Measurements from ENCODE around the gene MYCT1. TPM values are rescaled to one million over a fixed set of nuclear protein-coding genes. Genes with fewer than 3 reads are reported as not detected.

Gene MYCT1
- total and polyA plus RNA-seq, 2 donors (not counting 1 experiment from before 2014, with no cell fraction given), result not detected

GRCh38 chr6:152727507-152727906 is 29.8 kb downstream of the MYCT1 start:
- Histone ChIP-seq H3K27me3 (replicated peaks in 1 of 4; ENCODE audit: control extremely low read depth in 1 of 4, control insufficient read depth in 3 of 4, insufficient read depth in 4 of 4, low read length in 3 of 4) (no peaks in the 10 kb centered on the region), H3K9ac (ENCODE audit: low read length) (no peak overlapping the region), H3K9me3 (ENCODE audit: control extremely low read depth in 1 of 3, control insufficient read depth in 2 of 3, insufficient read depth in 1 of 3, low read length in 2 of 3) (peaks cover 0 to 3% (median 0%) of the 10 kb centered on the region in 3 donors), H3K36me3 (replicated peaks in 1 of 2; ENCODE audit: control extremely low read depth in 1 of 2, control insufficient read depth in 1 of 2, extremely low read depth in 1 of 2, insufficient read depth in 2 of 2, low read length in 1 of 2) (no peaks in the 10 kb centered on the region), H2AFZ (ENCODE audit: insufficient read depth, low read depth, low read length, poor library complexity, severe bottlenecking) (no peak overlapping the region), H4K20me1 (ENCODE audit: control insufficient read depth, insufficient read depth, low read length, poor library complexity, severe bottlenecking) (no peaks in the 10 kb centered on the region), H3K4me3 (ENCODE audit: control extremely low read depth in 1 of 5, extremely low read depth in 1 of 5, insufficient read depth in 1 of 5, low read depth in 2 of 5, low read length in 4 of 5) (no peak overlapping the region), H3K4me2 (replicated peaks; ENCODE audit: low read depth, low read length, poor library complexity, severe bottlenecking) (no peak overlapping the region), H3K79me2 (ENCODE audit: control insufficient read depth, insufficient read depth, low read length) (no peaks in the 10 kb centered on the region), H3K27ac (ENCODE audit: low read length in 2 of 2) (no peak overlapping the region), H3K4me1 (ENCODE audit: control insufficient read depth in 2 of 2, insufficient read depth in 2 of 2, low read length in 2 of 2) (no peaks in the 10 kb centered on the region)
- ATAC-seq (ENCODE audit: low read depth) (no peak), DNase-seq (no peak)
- ChIA-PET POLR2A (no interaction called here), CTCF (interaction anchor here (0.7 kb wide), 1 partner anchor 221 kb away, joined by 3 read pairs; no protein-coding TSS in a partner anchor)
- Mint-ChIP-seq H3K27ac (no peak overlapping the region), H3K27me3 (no peaks in the 10 kb centered on the region), H3K4me3 (no peak overlapping the region), H3K9me3 (ENCODE audit: insufficient read depth) (peaks cover 2% of the 10 kb centered on the region), H3K4me1 (no peaks in the 10 kb centered on the region)
- 89% methylated on average over 3 of the region's 3 CpGs for WGBS (ENCODE audit: insufficient coverage)
- TF ChIP-seq EZH2 (IDR thresholded peaks at IDR 0.05; ENCODE audit: borderline replicate concordance, insufficient read depth, low read depth, low read length, poor library complexity, severe bottlenecking) (no peak), CTCF (IDR thresholded peaks at IDR 0.05) (no peak)
- intact Hi-C loops (cut with micrococcal nuclease), result no loop called here

DNA sequence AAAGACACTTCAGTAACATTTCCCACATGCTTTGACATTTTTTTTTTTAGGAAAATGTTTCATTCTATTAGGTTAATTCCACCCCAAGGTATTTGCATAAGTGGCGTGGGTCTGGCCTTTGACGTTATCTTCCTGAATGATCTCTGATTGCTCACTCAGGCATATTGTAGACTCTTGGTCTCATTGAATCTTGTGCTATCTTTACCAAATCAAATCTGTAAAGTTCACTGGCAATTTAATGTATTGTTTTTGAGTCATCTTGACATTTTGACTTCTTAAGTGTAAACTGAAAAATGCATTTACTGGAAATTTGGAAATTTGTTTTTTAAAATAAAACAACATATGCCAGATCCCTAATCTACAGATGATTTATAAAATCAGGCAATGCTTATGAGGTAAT is 36.9 kb downstream of the MYCT1 start:
- Histone ChIP-seq H2AFZ (ENCODE audit: insufficient read depth, low read depth, low read length, poor library complexity, severe bottlenecking) (no peak overlapping the region), H3K36me3 (replicated peaks in 1 of 2; ENCODE audit: control extremely low read depth in 1 of 2, control insufficient read depth in 1 of 2, extremely low read depth in 1 of 2, insufficient read depth in 2 of 2, low read length in 1 of 2) (no peaks in the 10 kb centered on the region), H3K4me1 (ENCODE audit: control insufficient read depth in 2 of 2, insufficient read depth in 2 of 2, low read length in 2 of 2) (no peaks in the 10 kb centered on the region), H3K27me3 (replicated peaks in 1 of 4; ENCODE audit: control extremely low read depth in 1 of 4, control insufficient read depth in 3 of 4, insufficient read depth in 4 of 4, low read length in 3 of 4) (no peaks in the 10 kb centered on the region), H3K27ac (ENCODE audit: low read length in 2 of 2) (no peak overlapping the region), H3K9ac (ENCODE audit: low read length) (no peak overlapping the region), H3K4me3 (ENCODE audit: control extremely low read depth in 1 of 5, extremely low read depth in 1 of 5, insufficient read depth in 1 of 5, low read depth in 2 of 5, low read length in 4 of 5) (no peak overlapping the region), H3K4me2 (replicated peaks; ENCODE audit: low read depth, low read length, poor library complexity, severe bottlenecking) (no peak overlapping the region), H4K20me1 (ENCODE audit: control insufficient read depth, insufficient read depth, low read length, poor library complexity, severe bottlenecking) (no peaks in the 10 kb centered on the region), H3K79me2 (ENCODE audit: control insufficient read depth, insufficient read depth, low read length) (no peaks in the 10 kb centered on the region), H3K9me3 (ENCODE audit: control extremely low read depth in 1 of 3, control insufficient read depth in 2 of 3, insufficient read depth in 1 of 3, low read length in 2 of 3) (peaks cover 0 to 7% (median 0%) of the 10 kb centered on the region in 3 donors)
- H3K27ac Mint-ChIP-seq, result no peak overlapping the region
- POLR2A ChIA-PET, result no interaction called here
- H3K9me3 Mint-ChIP-seq (ENCODE audit: insufficient read depth), result no peaks in the 10 kb centered on the region
- ATAC-seq (ENCODE audit: low read depth) (no peak), DNase-seq (no peak)
- intact Hi-C loops (cut with micrococcal nuclease), result loop anchor here (5.0 kb wide), 1 partner anchor 1033 kb away; no protein-coding TSS in a partner anchor
- H3K27me3 Mint-ChIP-seq, result no peaks in the 10 kb centered on the region
- no peaks in the 10 kb centered on the region for H3K4me1 Mint-ChIP-seq
- H3K4me3 Mint-ChIP-seq, result no peak overlapping the region
- no peak for TF ChIP-seq CTCF (IDR thresholded peaks at IDR 0.05)
- no peak for TF ChIP-seq EZH2 (IDR thresholded peaks at IDR 0.05; ENCODE audit: borderline replicate concordance, insufficient read depth, low read depth, low read length, poor library complexity, severe bottlenecking)
- CTCF ChIA-PET, result no interaction called here
- WGBS (ENCODE audit: insufficient coverage), result no CpG with 5 or more reads among the region's 2 CpGs
